H1 (cell line): Measurements from ENCODE around the gene RPL32. TPM values are rescaled to one million over a fixed set of nuclear protein-coding genes. Genes with fewer than 3 reads are reported as not detected.
A peak's percentile ranks its signal among the peaks of the same experiment; 100 is the strongest.

ENCODE experiments used
- RAD21 ChIP-seq, 2 experiments: IDR thresholded peaks in 1 of 2; conservative IDR thresholded peaks in 1 of 2; 2 replicates each; pipeline ENCODE4 v1.6.1; 2011; ENCODE audit warnings: low read depth in 2 of 2, low read length in 2 of 2, improper control_type of control experiment in 1 of 2, inconsistent platforms in 1 of 2, mild to moderate bottlenecking in 1 of 2, moderate library complexity in 1 of 2
- RBBP5 ChIP-seq: IDR thresholded peaks from 2 replicates; pipeline ENCODE4 v1.7.1; 2012; ENCODE audit warnings: low read depth, mild to moderate bottlenecking, inconsistent platforms, low read length, moderate library complexity, borderline replicate concordance
- polyA plus RNA-seq, 7 experiments: library from polyadenylated mRNA; depleted of rRNA in 3 of 7; stranded (reverse) in 5 of 7; unstranded in 2 of 7; fragments of >200 nt in 5 of 7; fragments of 200-250 nt in 2 of 7; gene quantifications; 1 replicate in 5 of 7; 2 replicates in 1 of 7; 4 replicates in 1 of 7; pipeline versions ENCODE4 v1.2.1 to v1.2.3, GENCODE V29; 2011 to 2013; ENCODE audit warnings: missing spikeins in 2 of 7, mixed read lengths in 2 of 7
- total RNA-seq: library from RNA; stranded (reverse); fragmentation: NEBNext Ultra II Directional; extraction: Animal tissue kit (Norgen Biotek cat#: 25700); gene quantifications from 2 replicates; pipeline ENCODE4 v1.2.1, GENCODE V29; 2021

The RPL32 gene
- total and polyA plus RNA-seq, 2 of the 8 experiments (the other 6 are each of a cell fraction or from before 2014, with no cell fraction given): 1,443 to 2,043 TPM

DNA sequence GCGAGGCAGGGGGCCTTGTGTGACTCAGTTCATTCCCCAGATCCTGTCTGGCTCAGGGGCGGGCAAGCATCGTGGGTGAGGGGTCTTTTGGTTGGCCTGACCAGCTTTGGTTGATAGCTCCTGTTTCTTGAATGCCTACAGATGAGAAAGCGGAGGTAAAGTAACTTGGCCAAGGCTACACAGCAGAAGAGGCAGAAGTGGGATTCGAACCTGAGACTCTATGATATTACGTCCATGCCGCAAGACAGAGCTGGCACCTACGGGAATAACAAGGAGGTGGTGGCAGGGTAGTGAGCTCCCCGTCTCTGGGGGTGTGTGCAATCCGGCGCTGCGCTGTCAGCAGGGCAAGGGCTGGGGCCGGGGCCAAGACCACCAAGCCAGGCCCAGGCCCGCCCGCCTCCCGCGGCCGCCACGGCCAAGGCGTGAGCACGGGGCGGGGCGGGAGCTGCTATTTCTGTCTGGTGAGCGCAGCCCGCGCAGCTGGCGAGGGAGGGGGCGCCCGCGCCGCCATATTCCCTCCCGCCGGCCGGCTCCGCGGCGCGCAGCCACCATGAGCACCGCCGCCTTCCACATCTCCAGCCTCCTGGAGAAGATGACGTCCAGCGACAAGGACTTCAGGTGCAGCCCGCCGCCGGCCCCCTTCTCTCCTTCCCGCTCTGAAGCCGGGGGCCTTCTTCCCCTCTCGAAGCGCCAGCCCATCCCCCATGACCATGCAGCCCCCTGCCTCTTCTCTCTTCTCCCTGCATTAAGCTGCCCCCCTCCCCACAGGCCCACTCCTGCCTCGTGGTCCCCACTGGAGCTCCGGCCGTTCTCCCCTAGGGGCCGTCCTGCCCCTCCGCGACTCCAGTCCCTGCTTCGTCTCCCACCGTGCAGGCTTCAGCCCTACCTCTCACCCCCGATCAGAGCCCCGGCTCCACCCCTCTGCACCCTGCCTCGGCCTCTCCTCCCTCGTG, 44.9 kb downstream of the RPL32 start, which contains the start of gene CAND2 (continued):
- TF ChIP-seq RBBP5: peak; percentile 80
- TF ChIP-seq RAD21 (IDR thresholded peaks at IDR 0.05 in 1 of 2, conservative IDR thresholded peaks at IDR 0.05 in 1 of 2; ENCODE audit: low read depth in 2 of 2, low read length in 2 of 2): no peak; a peak in 1 of 4 replicates
